Mammary epithelial cell (primary cell): ENCODE measurements around the gene LYSMD1.

Experiments used
- CTCF ChIP-seq, 2 donors: IDR thresholded peaks in 1 of 2; conservative IDR thresholded peaks in 1 of 2; 2 replicates each; pipeline ENCODE4 v1.5.1; 2011 to 2012; ENCODE audit warnings: inconsistent platforms in 2 of 2, low read length in 2 of 2, mild to moderate bottlenecking in 2 of 2, control low read depth in 1 of 2, low read depth in 1 of 2; ENCODE audit not compliant: insufficient read depth in 1 of 2; ENCODE audit errors: extremely low read depth in 1 of 2
- EZH2 ChIP-seq: IDR thresholded peaks from 2 replicates; pipeline ENCODE4 v1.6.1; 2012; ENCODE audit warnings: low read length, inconsistent platforms, borderline replicate concordance

GRCh38 chr1:151145304-151146071 lies 20.2 kb downstream of the LYSMD1 start:
- no peak for TF ChIP-seq CTCF (conservative IDR thresholded peaks at IDR 0.05 in 1 of 2, IDR thresholded peaks at IDR 0.05 in 1 of 2; ENCODE audit: extremely low read depth in 1 of 2, insufficient read depth in 1 of 2, low read depth in 1 of 2, low read length in 2 of 2)
- no peak for TF ChIP-seq EZH2
